GM23248 (cell line): Measurements from ENCODE around the gene POLRMT. TPM values are rescaled to one million over a fixed set of nuclear protein-coding genes. Genes with fewer than 3 reads are reported as not detected.
A peak's percentile ranks its signal among the peaks of the same experiment; 100 is the strongest.
"Not testable (repeated sequence)": the region's sequence is repeated elsewhere in the genome, so short reads cannot be mapped to it uniquely, and the experiment has no call there.

Experiments used
- DNase-seq: peaks from one replicate; pipeline ENCODE4 v3.0.0-alpha.2; 2015
- H2AFZ ChIP-seq: fragments of 200-600 bp; sonication (generic); 2 replicates; pipeline ENCODE4 v1.6.1; 2016; ENCODE audit warnings: antibody characterized with exemption
- H3F3A ChIP-seq: fragments of 200-600 bp; sonication (generic); 2 replicates; pipeline ENCODE4 v1.6.1; 2016; ENCODE audit warnings: mild to moderate bottlenecking, antibody characterized with exemption, mixed run types; ENCODE audit not compliant: insufficient read depth
- H3K27ac ChIP-seq: fragments of 200-600 bp; sonication (generic); 2 replicates; pipeline ENCODE4 v1.5.1; 2016; ENCODE audit warnings: mild to moderate bottlenecking
- H3K27me3 ChIP-seq: fragments of 200-600 bp; sonication (generic); replicated peaks from 2 replicates; pipeline ENCODE4 v1.6.1; 2016; ENCODE audit warnings: mild to moderate bottlenecking; ENCODE audit not compliant: insufficient read depth
- H3K36me3 ChIP-seq: fragments of 200-600 bp; sonication (generic); 2 replicates; pipeline ENCODE4 v1.6.1; 2016; ENCODE audit warnings: low read depth, mild to moderate bottlenecking
- H3K4me1 ChIP-seq: fragments of 200-600 bp; sonication (generic); 2 replicates; pipeline ENCODE4 v1.6.1; 2016; ENCODE audit warnings: mild to moderate bottlenecking; ENCODE audit not compliant: insufficient read depth
- H3K4me2 ChIP-seq: fragments of 200-600 bp; sonication (generic); one replicate; pipeline ENCODE4 v1.6.1; 2016; ENCODE audit warnings: mild to moderate bottlenecking; ENCODE audit not compliant: unreplicated experiment
- H3K4me3 ChIP-seq: fragments of 200-600 bp; sonication (generic); 2 replicates; pipeline ENCODE4 v1.5.1; 2016; ENCODE audit warnings: mild to moderate bottlenecking
- H3K79me2 ChIP-seq: fragments of 200-600 bp; sonication (generic); 2 replicates; pipeline ENCODE4 v1.6.1; 2016; ENCODE audit warnings: mild to moderate bottlenecking; ENCODE audit not compliant: insufficient read depth
- H3K9ac ChIP-seq: fragments of 200-600 bp; sonication (generic); 2 replicates; pipeline ENCODE4 v1.6.1; 2016; ENCODE audit warnings: mild to moderate bottlenecking
- H3K9me2 ChIP-seq: fragments of 200-600 bp; sonication (generic); 2 replicates; pipeline ENCODE4 v1.6.1; 2016; ENCODE audit warnings: mixed run types, mild to moderate bottlenecking, moderate library complexity; ENCODE audit not compliant: insufficient read depth
- H3K9me3 ChIP-seq: fragments of 200-600 bp; sonication (generic); one replicate; pipeline ENCODE4 v1.6.1; 2017; ENCODE audit warnings: low read depth
- H4K20me1 ChIP-seq: fragments of 200-600 bp; sonication (generic); 2 replicates; pipeline ENCODE4 v1.6.0; 2016; ENCODE audit not compliant: insufficient read depth
- EZH2 ChIP-seq: fragments of 200-600 bp; sonication (generic); IDR thresholded peaks from 2 replicates; pipeline ENCODE4 v1.6.1; 2018; ENCODE audit warnings: antibody characterized with exemption, mild to moderate bottlenecking; ENCODE audit not compliant: insufficient read depth, poor library complexity, severe bottlenecking
- EZH2phosphoT487 ChIP-seq: fragments of 200-600 bp; sonication (generic); IDR thresholded peaks from 2 replicates; pipeline ENCODE4 v1.6.1; 2018; ENCODE audit warnings: antibody characterized with exemption, moderate library complexity, mild to moderate bottlenecking, low read depth; ENCODE audit not compliant: insufficient read depth
- WGBS, 2 experiments: methylation state at CpG; one replicate each; pipeline ENCODE4 v1.1.6; 2015 to 2017; ENCODE audit warnings: low lambda C conversion rate in 2 of 2, low coverage in 1 of 2; ENCODE audit errors: missing lambda C conversion rate in 2 of 2; 5-methylcytosine and 5-hydroxymethylcytosine counted together
- in situ Hi-C: fragments of 300-500 bp; cut with MboI; formaldehyde crosslinking; loops from 2 replicates; pipeline ENCODE4 v1.15.0; 2020
- polyA plus RNA-seq: library from polyadenylated mRNA; unstranded; fragments of >200 nt; fragmentation: Nextera tagmentation; extraction: Ambion mirVana; gene quantifications from 2 replicates; pipeline ENCODE4 v1.2.1, GENCODE V29; 2016
- total RNA-seq: library from RNA; depleted of rRNA; stranded (reverse); fragments of >200 nt; shearing (Covaris generic); gene quantifications from 2 replicates; pipeline ENCODE4 v1.2.3, GENCODE V29; 2014

POLRMT gene
- total and polyA plus RNA-seq, 2 experiments from 2014 or later = 23.6 to 36.2 TPM

GRCh38 chr19:633786-634639, 676 bp upstream of the POLRMT start:
- Histone ChIP-seq H3K9ac (peak overlapping the region; percentile 79), H4K20me1 (no peaks in the 10 kb centered on the region), H3F3A (peaks cover 6% of the 10 kb centered on the region; the same call in 1 of the 2 replicates), H3K27me3 (no peaks in the 10 kb centered on the region), H3K9me3 (no peaks in the 10 kb centered on the region), H3K4me1 (peaks cover 6% of the 10 kb centered on the region; the same call in 1 of the 2 replicates), H3K79me2 (peaks cover 33% of the 10 kb centered on the region), H3K36me3 (peaks cover 3% of the 10 kb centered on the region; the same call in 1 of the 2 replicates), H3K9me2 (no peaks in the 10 kb centered on the region), H3K27ac (peak overlapping the region; percentile 71), H3K4me3 (peak overlapping the region; percentile 77), H3K4me2 (peak overlapping the region; percentile 83), H2AFZ (peak overlapping the region; percentile 86)
- TF ChIP-seq EZH2phosphoT487 = no peak
- no peak for TF ChIP-seq EZH2
- DNase-seq = peak; percentile 63
- in situ Hi-C loops = no loop called here
- WGBS, 2 experiments = 22 to 23% methylated on average over 32 of the region's 32 CpGs

GRCh38 chr19:632579-633067, 714 bp downstream of the POLRMT start:
- peaks cover 6% of the 10 kb centered on the region; the same call in 1 of the 2 replicates for H3F3A ChIP-seq
- peak; percentile 88 for DNase-seq

GRCh38 chr19:629961-630714, 3.2 kb downstream of the POLRMT start:
- Histone ChIP-seq H3K27ac (no peak overlapping the region), H3K36me3 (peaks cover 13% of the 10 kb centered on the region; the same call in 1 of the 2 replicates), H3K79me2 (peaks cover 45% of the 10 kb centered on the region), H3F3A (peaks cover 6% of the 10 kb centered on the region; the same call in 1 of the 2 replicates), H3K4me3 (no peak overlapping the region), H3K9ac (no peak overlapping the region), H3K9me3 (no peaks in the 10 kb centered on the region), H4K20me1 (no peaks in the 10 kb centered on the region), H3K27me3 (no peaks in the 10 kb centered on the region), H3K4me2 (no peak overlapping the region), H3K9me2 (no peaks in the 10 kb centered on the region), H3K4me1 (peaks cover 6% of the 10 kb centered on the region; the same call in 1 of the 2 replicates), H2AFZ (no peak overlapping the region)
- 93 to 94% methylated on average over 30 of the region's 30 CpGs for WGBS, 2 experiments
- in situ Hi-C loops = no loop called here
- TF ChIP-seq EZH2 = no peak
- no peak for TF ChIP-seq EZH2phosphoT487
- no peak for DNase-seq

More at GRCh38 chr19:632579-633067, 714 bp downstream of the POLRMT start:
- H3K36me3 ChIP-seq = peaks cover 13% of the 10 kb centered on the region; the same call in 1 of the 2 replicates
- in situ Hi-C loops = no loop called here
- TF ChIP-seq EZH2 (no peak), EZH2phosphoT487 (no peak)
- H3K9ac ChIP-seq = peak overlapping the region; percentile 79
- peak overlapping the region; percentile 77 for H3K4me3 ChIP-seq
- H4K20me1 ChIP-seq = no peaks in the 10 kb centered on the region
- H3K79me2 ChIP-seq = peaks cover 40% of the 10 kb centered on the region
- H2AFZ ChIP-seq = peak overlapping the region; percentile 80
- H3K27ac ChIP-seq = peak overlapping the region; percentile 78
- no peaks in the 10 kb centered on the region for H3K27me3 ChIP-seq
- peaks cover 6% of the 10 kb centered on the region; the same call in 1 of the 2 replicates for H3K4me1 ChIP-seq
- no peaks in the 10 kb centered on the region for H3K9me3 ChIP-seq
- H3K9me2 ChIP-seq = no peaks in the 10 kb centered on the region
- WGBS, 2 experiments = 1 to 2% methylated on average over 30 to 35 of the region's 35 CpGs
- peak overlapping the region; percentile 86 for H3K4me2 ChIP-seq

GRCh38 chr19:629515-629914, 3.8 kb downstream of the POLRMT start:
- H3K27me3 ChIP-seq, H2AFZ ChIP-seq, H3F3A ChIP-seq, H4K20me1 ChIP-seq, DNase-seq, H3K9ac ChIP-seq, H3K27ac ChIP-seq, in situ Hi-C loops, H3K9me2 ChIP-seq, H3K4me1 ChIP-seq, H3K4me3 ChIP-seq, H3K4me2 ChIP-seq, H3K9me3 ChIP-seq: not testable (repeated sequence)
- H3K36me3 ChIP-seq = peaks cover 13% of the 10 kb centered on the region; the same call in 1 of the 2 replicates
- WGBS, 2 experiments = 79 to 80% methylated on average over 24 to 25 of the region's 25 CpGs
- peaks cover 39% of the 10 kb centered on the region for H3K79me2 ChIP-seq
